Mammary epithelial cell (primary cell): Measurements from ENCODE around the gene THG1L.

Source experiments
- EZH2 ChIP-seq: IDR thresholded peaks from 2 replicates; pipeline ENCODE4 v1.6.1; 2012; ENCODE audit warnings: low read length, inconsistent platforms, borderline replicate concordance
- TF ChIP-seq, protein P1 (sequence below), 2 donors: IDR thresholded peaks in 1 of 2; conservative IDR thresholded peaks in 1 of 2; 2 replicates each; pipeline ENCODE4 v1.5.1; 2011 to 2012; ENCODE audit warnings: inconsistent platforms in 2 of 2, low read length in 2 of 2, mild to moderate bottlenecking in 2 of 2, control low read depth in 1 of 2, low read depth in 1 of 2; ENCODE audit not compliant: insufficient read depth in 1 of 2; ENCODE audit errors: extremely low read depth in 1 of 2

GRCh38 chr5:157708866-157709265 is 22.4 kb upstream of the THG1L start:
- TF ChIP-seq, protein P1, sequence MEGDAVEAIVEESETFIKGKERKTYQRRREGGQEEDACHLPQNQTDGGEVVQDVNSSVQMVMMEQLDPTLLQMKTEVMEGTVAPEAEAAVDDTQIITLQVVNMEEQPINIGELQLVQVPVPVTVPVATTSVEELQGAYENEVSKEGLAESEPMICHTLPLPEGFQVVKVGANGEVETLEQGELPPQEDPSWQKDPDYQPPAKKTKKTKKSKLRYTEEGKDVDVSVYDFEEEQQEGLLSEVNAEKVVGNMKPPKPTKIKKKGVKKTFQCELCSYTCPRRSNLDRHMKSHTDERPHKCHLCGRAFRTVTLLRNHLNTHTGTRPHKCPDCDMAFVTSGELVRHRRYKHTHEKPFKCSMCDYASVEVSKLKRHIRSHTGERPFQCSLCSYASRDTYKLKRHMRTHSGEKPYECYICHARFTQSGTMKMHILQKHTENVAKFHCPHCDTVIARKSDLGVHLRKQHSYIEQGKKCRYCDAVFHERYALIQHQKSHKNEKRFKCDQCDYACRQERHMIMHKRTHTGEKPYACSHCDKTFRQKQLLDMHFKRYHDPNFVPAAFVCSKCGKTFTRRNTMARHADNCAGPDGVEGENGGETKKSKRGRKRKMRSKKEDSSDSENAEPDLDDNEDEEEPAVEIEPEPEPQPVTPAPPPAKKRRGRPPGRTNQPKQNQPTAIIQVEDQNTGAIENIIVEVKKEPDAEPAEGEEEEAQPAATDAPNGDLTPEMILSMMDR (conservative IDR thresholded peaks at IDR 0.05 in 1 of 2, IDR thresholded peaks at IDR 0.05 in 1 of 2; ENCODE audit: extremely low read depth in 1 of 2, insufficient read depth in 1 of 2, low read depth in 1 of 2, low read length in 2 of 2), result no peak
- no peak for TF ChIP-seq EZH2
